ENCODE measurements around the gene AIG1. TPM values are rescaled to one million over a fixed set of nuclear protein-coding genes. Genes with fewer than 3 reads are reported as not detected.

AIG1 gene
- total RNA-seq, 1 donor from 2014 or later, result 32.2 TPM

DNA sequence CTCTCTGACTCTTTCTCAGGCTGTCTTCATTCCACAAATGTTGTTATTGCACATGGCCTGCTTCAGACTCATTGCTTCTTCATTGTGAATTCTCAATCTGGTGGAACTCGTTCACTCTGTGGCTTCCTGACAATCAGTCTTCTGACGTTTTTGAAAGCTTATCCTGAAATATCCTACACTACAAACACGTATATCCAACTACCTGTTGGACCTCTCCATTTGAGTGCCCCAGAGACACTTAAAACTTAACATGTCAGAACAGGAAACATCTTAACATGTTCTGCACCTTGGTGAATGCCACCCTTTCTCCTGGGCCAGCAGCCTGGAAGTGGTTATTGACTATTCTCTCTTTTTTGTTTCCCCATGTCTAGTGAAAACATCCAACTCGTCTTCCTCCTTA lies 50.8 kb downstream of the AIG1 start:
- H3K27me3 Mint-ChIP-seq (ENCODE audit: low read depth), result no peaks in the 10 kb centered on the region
- TF ChIP-seq, protein P1, sequence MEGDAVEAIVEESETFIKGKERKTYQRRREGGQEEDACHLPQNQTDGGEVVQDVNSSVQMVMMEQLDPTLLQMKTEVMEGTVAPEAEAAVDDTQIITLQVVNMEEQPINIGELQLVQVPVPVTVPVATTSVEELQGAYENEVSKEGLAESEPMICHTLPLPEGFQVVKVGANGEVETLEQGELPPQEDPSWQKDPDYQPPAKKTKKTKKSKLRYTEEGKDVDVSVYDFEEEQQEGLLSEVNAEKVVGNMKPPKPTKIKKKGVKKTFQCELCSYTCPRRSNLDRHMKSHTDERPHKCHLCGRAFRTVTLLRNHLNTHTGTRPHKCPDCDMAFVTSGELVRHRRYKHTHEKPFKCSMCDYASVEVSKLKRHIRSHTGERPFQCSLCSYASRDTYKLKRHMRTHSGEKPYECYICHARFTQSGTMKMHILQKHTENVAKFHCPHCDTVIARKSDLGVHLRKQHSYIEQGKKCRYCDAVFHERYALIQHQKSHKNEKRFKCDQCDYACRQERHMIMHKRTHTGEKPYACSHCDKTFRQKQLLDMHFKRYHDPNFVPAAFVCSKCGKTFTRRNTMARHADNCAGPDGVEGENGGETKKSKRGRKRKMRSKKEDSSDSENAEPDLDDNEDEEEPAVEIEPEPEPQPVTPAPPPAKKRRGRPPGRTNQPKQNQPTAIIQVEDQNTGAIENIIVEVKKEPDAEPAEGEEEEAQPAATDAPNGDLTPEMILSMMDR (IDR thresholded peaks at IDR 0.05), result no peak
- peaks cover 2% of the 10 kb centered on the region for H3K36me3 Mint-ChIP-seq (ENCODE audit: low read depth)
- H3K9me3 Mint-ChIP-seq (ENCODE audit: low read depth), result peaks cover 4% of the 10 kb centered on the region
- H3K4me3 Mint-ChIP-seq (ENCODE audit: unreplicated experiment), result no peak overlapping the region
- peak overlapping the region; percentile 20 for H3K27ac Mint-ChIP-seq (ENCODE audit: unreplicated experiment)
- H3K4me1 Mint-ChIP-seq (ENCODE audit: low read depth), result peaks cover 44% of the 10 kb centered on the region
- no peak for DNase-seq (ENCODE audit: low spot score)

DNA sequence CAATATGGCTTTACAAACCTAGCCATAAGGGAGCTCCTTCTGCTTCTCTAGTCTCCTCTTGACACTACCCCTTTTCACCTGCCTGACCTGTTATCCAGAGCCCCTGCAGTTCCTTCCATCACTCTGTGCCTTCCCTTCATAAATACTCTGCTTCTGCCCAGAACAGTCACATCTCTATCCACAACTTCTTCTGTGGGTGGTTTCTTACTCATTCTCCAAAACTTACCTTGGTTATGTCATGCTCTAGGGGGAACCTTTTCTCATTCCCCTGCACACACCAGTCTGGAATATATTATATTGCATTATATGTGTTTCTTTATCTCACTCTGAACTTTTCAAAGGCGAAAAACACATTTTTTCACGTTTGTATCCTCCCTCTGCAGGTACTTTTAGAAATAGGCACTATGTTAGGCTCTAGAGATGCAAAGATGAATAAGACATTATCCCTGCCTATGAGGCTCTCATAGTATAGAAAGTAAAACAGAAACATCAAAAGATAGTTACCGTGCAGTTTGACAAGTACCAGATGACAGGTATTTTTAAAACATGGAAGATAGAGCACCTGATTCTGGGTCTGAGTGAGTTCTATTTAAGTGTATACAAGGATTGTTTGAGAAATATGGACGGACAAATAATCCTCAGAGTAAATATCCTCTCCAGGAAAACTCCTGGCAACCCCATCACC lies 51.5 kb downstream of the AIG1 start:
- TF ChIP-seq, protein P1 (IDR thresholded peaks at IDR 0.05), result no peak
- Mint-ChIP-seq H3K4me1 (ENCODE audit: low read depth) (peaks cover 44% of the 10 kb centered on the region), H3K9me3 (ENCODE audit: low read depth) (peaks cover 5% of the 10 kb centered on the region), H3K4me3 (ENCODE audit: unreplicated experiment) (no peak overlapping the region), H3K27me3 (ENCODE audit: low read depth) (no peaks in the 10 kb centered on the region), H3K27ac (ENCODE audit: unreplicated experiment) (no peak overlapping the region), H3K36me3 (ENCODE audit: low read depth) (peaks cover 4% of the 10 kb centered on the region)
- no peak for DNase-seq (ENCODE audit: low spot score)

- Mint-ChIP-seq H3K36me3 (ENCODE audit: low read depth) (peaks cover 5% of the 10 kb centered on the region), H3K27me3 (ENCODE audit: low read depth) (no peaks in the 10 kb centered on the region), H3K4me1 (ENCODE audit: low read depth) (peaks cover 38% of the 10 kb centered on the region), H3K4me3 (ENCODE audit: unreplicated experiment) (no peak overlapping the region), H3K9me3 (ENCODE audit: low read depth) (peaks cover 5% of the 10 kb centered on the region), H3K27ac (ENCODE audit: unreplicated experiment) (no peak overlapping the region)
- DNase-seq (ENCODE audit: low spot score), result no peak
- TF ChIP-seq, protein P1 (IDR thresholded peaks at IDR 0.05), result no peak
Measured at GRCh38 chr6:143112837-143113236, 52.1 kb downstream of the AIG1 start.

GRCh38 chr6:143115728-143116127 lies 55.0 kb downstream of the AIG1 start:
- Mint-ChIP-seq H3K4me3 (ENCODE audit: unreplicated experiment) (no peak overlapping the region), H3K27ac (ENCODE audit: unreplicated experiment) (no peak overlapping the region), H3K9me3 (ENCODE audit: low read depth) (peaks cover 9% of the 10 kb centered on the region), H3K4me1 (ENCODE audit: low read depth) (peaks cover 15% of the 10 kb centered on the region), H3K27me3 (ENCODE audit: low read depth) (no peaks in the 10 kb centered on the region), H3K36me3 (ENCODE audit: low read depth) (peaks cover 7% of the 10 kb centered on the region)
- TF ChIP-seq, protein P1 (IDR thresholded peaks at IDR 0.05), result no peak
- no peak for DNase-seq (ENCODE audit: low spot score)

GRCh38 chr6:143117108-143117507 lies 56.4 kb downstream of the AIG1 start:
- TF ChIP-seq, protein P1 (IDR thresholded peaks at IDR 0.05), result no peak
- peaks cover under 1% of the 10 kb centered on the region for H3K4me1 Mint-ChIP-seq (ENCODE audit: low read depth)
- H3K36me3 Mint-ChIP-seq (ENCODE audit: low read depth), result peaks cover 12% of the 10 kb centered on the region
- no peak overlapping the region for H3K4me3 Mint-ChIP-seq (ENCODE audit: unreplicated experiment)
- no peak overlapping the region for H3K27ac Mint-ChIP-seq (ENCODE audit: unreplicated experiment)
- DNase-seq (ENCODE audit: low spot score), result no peak
- H3K27me3 Mint-ChIP-seq (ENCODE audit: low read depth), result no peaks in the 10 kb centered on the region
- peaks cover 16% of the 10 kb centered on the region for H3K9me3 Mint-ChIP-seq (ENCODE audit: low read depth)

All from chondrocyte (in vitro differentiated cells).